ENCODE measurements around the gene CDKN1B. TPM values are rescaled to one million over a fixed set of nuclear protein-coding genes. Genes with fewer than 3 reads are reported as not detected.

The CDKN1B gene
- polyA plus RNA-seq, 1 experiment: 23.1 TPM

- CTCF ChIA-PET: interaction anchor here (1.1 to 1.6 kb wide), 3 partner anchors 20 to 134 kb away, joined by 3 to 12 read pairs (median 3); partner anchors contain the start of gene GPRC5A
- no peak overlapping the region for H3K27ac ChIP-seq (ENCODE audit: low read depth, low read length)
- DNase-seq (ENCODE audit: low read depth, low spot score): no peak
- POLR2A ChIA-PET: no interaction called here
- no peaks in the 10 kb centered on the region for H3K9me3 ChIP-seq (ENCODE audit: control insufficient read depth, insufficient read depth, low read length)
- TF ChIP-seq CTCF (IDR thresholded peaks at IDR 0.05; ENCODE audit: low read depth, low read length): no peak
- H3K27me3 ChIP-seq (ENCODE audit: control insufficient read depth, insufficient read depth, low read length): no peaks in the 10 kb centered on the region
- H3K4me3 ChIP-seq (ENCODE audit: low read depth, low read length): no peak overlapping the region
These were observed 40.0 kb downstream of the CDKN1B start for GRCh38 chr12:12757121-12757520.

DNA sequence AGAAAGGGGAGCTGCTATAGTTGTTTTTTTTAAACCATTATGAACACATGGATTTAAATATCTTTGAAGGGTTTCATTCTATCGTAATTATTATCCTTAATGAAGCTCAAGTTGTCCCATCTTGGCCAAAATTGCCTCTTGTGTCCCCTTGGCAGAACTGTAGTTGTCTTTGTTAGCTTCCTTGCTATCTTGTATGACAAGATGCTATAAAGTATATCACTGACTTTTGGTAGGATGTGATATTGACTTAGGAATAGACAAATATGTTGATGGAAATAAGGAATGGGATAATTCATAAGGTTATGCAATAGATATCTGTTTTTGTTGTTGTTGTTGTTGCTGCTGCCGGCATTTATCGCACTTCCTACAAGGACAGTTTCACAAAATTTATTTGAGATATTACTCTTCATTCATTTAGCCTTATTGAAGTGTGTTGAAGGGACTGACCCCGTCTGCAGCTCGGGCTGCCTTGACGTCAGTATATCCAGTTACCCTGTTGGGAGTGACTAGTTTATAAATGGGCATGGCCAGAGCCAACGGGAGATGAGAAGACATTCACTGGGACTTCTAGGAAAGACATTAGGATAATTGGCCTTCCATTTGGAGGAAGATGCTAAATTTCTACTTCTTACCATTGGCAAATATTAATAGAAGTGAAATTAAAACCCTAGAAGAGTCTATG is 42.2 kb downstream of the CDKN1B start:
- POLR2A ChIA-PET: no interaction called here
- no peak for DNase-seq (ENCODE audit: low read depth, low spot score)
- no peak overlapping the region for H3K4me3 ChIP-seq (ENCODE audit: low read depth, low read length)

DNA sequence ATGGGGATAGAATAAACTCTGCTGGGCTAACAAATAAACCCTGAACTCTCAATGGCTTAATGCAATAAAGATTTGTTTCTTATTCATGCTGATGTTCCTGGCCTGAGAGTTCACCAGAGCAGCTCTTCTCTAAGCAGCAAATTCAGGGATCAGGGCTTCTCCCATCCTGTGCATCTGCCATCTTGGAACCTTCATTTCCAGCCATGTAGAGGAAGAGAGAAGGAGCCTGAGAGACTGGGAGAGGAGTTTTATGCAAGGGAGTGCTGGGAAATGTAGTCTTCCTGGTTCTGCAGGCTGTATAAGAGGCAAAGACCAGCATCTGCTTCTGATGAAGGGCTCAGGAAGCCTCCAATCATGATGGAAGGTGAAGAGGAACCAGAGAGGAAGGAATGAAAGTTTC is 47.7 kb downstream of the CDKN1B start:
- Histone ChIP-seq H3K27me3 (ENCODE audit: control insufficient read depth, insufficient read depth, low read length) (no peaks in the 10 kb centered on the region), H3K9me3 (ENCODE audit: control insufficient read depth, insufficient read depth, low read length) (no peaks in the 10 kb centered on the region), H3K4me3 (ENCODE audit: low read depth, low read length) (no peak overlapping the region), H3K27ac (ENCODE audit: low read depth, low read length) (no peak overlapping the region)
- POLR2A ChIA-PET: no interaction called here
- CTCF ChIA-PET: no interaction called here
- no peak for DNase-seq (ENCODE audit: low read depth, low spot score)
- TF ChIP-seq CTCF (IDR thresholded peaks at IDR 0.05; ENCODE audit: low read depth, low read length): no peak

More for the DNA sequence above, 42.2 kb downstream of the CDKN1B start:
- CTCF ChIA-PET: interaction anchor here (0.5 to 1.0 kb wide), 3 partner anchors 20 to 48 kb away, joined by 3 to 5 read pairs (median 3); no protein-coding TSS in a partner anchor
- no peak for TF ChIP-seq CTCF (IDR thresholded peaks at IDR 0.05; ENCODE audit: low read depth, low read length)
- Histone ChIP-seq H3K27ac (ENCODE audit: low read depth, low read length) (no peak overlapping the region), H3K27me3 (ENCODE audit: control insufficient read depth, insufficient read depth, low read length) (no peaks in the 10 kb centered on the region), H3K9me3 (ENCODE audit: control insufficient read depth, insufficient read depth, low read length) (no peaks in the 10 kb centered on the region)

DNA sequence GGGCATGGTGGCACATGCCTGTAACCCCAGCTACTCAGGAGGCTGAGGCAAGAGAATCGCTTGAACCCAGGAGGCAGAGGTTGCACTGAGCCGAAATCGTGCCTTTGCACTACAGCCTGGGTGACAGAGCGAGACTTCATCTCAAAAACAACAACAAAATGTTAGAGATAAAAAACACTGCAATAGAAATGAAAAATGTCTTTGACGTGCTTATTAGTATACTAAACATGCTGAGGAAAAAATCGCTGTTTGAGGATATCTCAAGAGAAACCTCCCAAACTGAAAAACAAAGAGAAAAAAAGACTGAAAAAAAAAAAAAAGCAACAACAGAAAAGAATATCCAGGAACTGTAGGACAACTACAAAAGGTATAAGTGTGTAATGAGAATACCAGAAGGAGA is 53.1 kb downstream of the CDKN1B start:
- no peak for TF ChIP-seq CTCF (IDR thresholded peaks at IDR 0.05; ENCODE audit: low read depth, low read length)
- Histone ChIP-seq H3K27ac (ENCODE audit: low read depth, low read length) (no peak overlapping the region), H3K27me3 (ENCODE audit: control insufficient read depth, insufficient read depth, low read length) (no peaks in the 10 kb centered on the region), H3K4me3 (ENCODE audit: low read depth, low read length) (no peak overlapping the region), H3K9me3 (ENCODE audit: control insufficient read depth, insufficient read depth, low read length) (no peaks in the 10 kb centered on the region; the same call in 1 of the 2 replicates)
- no peak for DNase-seq (ENCODE audit: low read depth, low spot score)
- ChIA-PET POLR2A (interaction anchor here (0.6 kb wide), 1 partner anchor 17 kb away, joined by 5 read pairs; no protein-coding TSS in a partner anchor), CTCF (no interaction called here)

Small RNAs within 50 kb of the gene (small RNA-seq; reads per million reads assigned to genes)
- not detected for gene MIR613 (ENCODE audit: insufficient read length, low read depth)

Other genes starting within 250 kb of the CDKN1B start
- 11.1 and 12.8 TPM in 2 replicates for gene DUSP16, start 154.5 kb upstream of the CDKN1B start, polyA plus RNA-seq (2011; rRNA removed)
- 24.2 and 31.0 TPM in 2 replicates for gene CREBL2, start 105.5 kb upstream of the CDKN1B start, polyA plus RNA-seq (2011; rRNA removed)
- 0.09 and 0.16 TPM in 2 replicates for gene GPR19, start 21.2 kb upstream of the CDKN1B start, polyA plus RNA-seq (2011; rRNA removed)
- 2.2 and 2.6 TPM in 2 replicates for gene APOLD1, start 68.3 kb downstream of the CDKN1B start, polyA plus RNA-seq (2011; rRNA removed)
- gene DDX47, start 96.0 kb downstream of the CDKN1B start, polyA plus RNA-seq (2011; rRNA removed): 91.3 and 113 TPM in 2 replicates
- 117 and 118 TPM in 2 replicates for gene GPRC5A, start 174.2 kb downstream of the CDKN1B start, polyA plus RNA-seq (2011; rRNA removed)
- not detected in 2 replicates for gene GPRC5D, start 234.8 kb downstream of the CDKN1B start, polyA plus RNA-seq (2011; rRNA removed)

Data from AG04450 (cell line).